K562 (cell line): Measurements from ENCODE around the gene ZNF487. TPM values are rescaled to one million over a fixed set of nuclear protein-coding genes. Genes with fewer than 3 reads are reported as not detected.

Source experiments
- CBX1 ChIP-seq: sonication (generic); IDR thresholded peaks from 2 replicates; pipeline ENCODE4 v1.6.1; 2016; ENCODE audit warnings: antibody characterized with exemption, low read depth, mild to moderate bottlenecking
- CHD2 ChIP-seq: IDR thresholded peaks from 2 replicates; pipeline ENCODE4 v1.6.1; 2011; ENCODE audit warnings: low read depth, low read length
- EWSR1 ChIP-seq: fragments of 450-650 bp; IDR thresholded peaks from 2 replicates; pipeline ENCODE4 v1.6.1; 2018; ENCODE audit warnings: borderline replicate concordance, mild to moderate bottlenecking, low read depth, moderate library complexity; ENCODE audit not compliant: partially characterized antibody
- GATA2 ChIP-seq: sonication (generic); formaldehyde crosslinking; IDR thresholded peaks from 2 replicates; pipeline ENCODE4 v1.4.0; 2020; ENCODE audit warnings: mild to moderate bottlenecking, missing genetic modification reagents
- HCFC1 ChIP-seq: IDR thresholded peaks from 2 replicates; pipeline ENCODE4 v1.6.1; 2012; ENCODE audit warnings: low read depth, low read length, improper control_type of control experiment
- HDAC1 ChIP-seq, 2 experiments: fragments of 450-650 bp; IDR thresholded peaks; 2 replicates each; pipeline ENCODE4 v1.6.1; 2016 to 2017; ENCODE audit warnings: inconsistent platforms in 1 of 2, mild to moderate bottlenecking in 1 of 2, moderate library complexity in 1 of 2
- HDAC8 ChIP-seq: fragments of 450-650 bp; IDR thresholded peaks from 2 replicates; pipeline ENCODE4 v1.6.1; 2016; ENCODE audit warnings: mild to moderate bottlenecking, missing genetic modification characterization, moderate library complexity, missing compliant biosample characterization
- ID3 ChIP-seq, 2 experiments: fragments of 250-450 bp in 1 of 2; fragments of 450-650 bp in 1 of 2; sonication (Bioruptor Pico) in 1 of 2; IDR thresholded peaks; 2 replicates each; pipeline versions ENCODE4 v1.6.1 to v1.8.0; 2016 to 2021; ENCODE audit warnings: mild to moderate bottlenecking in 2 of 2, moderate library complexity in 2 of 2, missing compliant biosample characterization in 1 of 2, missing genetic modification characterization in 1 of 2
- KLF1 ChIP-seq: fragments of 450-650 bp; IDR thresholded peaks from 2 replicates; pipeline ENCODE4 v1.6.1; 2016; ENCODE audit warnings: missing genetic modification characterization, missing compliant biosample characterization
- MECOM ChIP-seq: fragments of 250-450 bp; sonication (Bioruptor Pico); IDR thresholded peaks from 2 replicates; pipeline ENCODE4 v1.8.0; 2022; ENCODE audit warnings: inconsistent platforms
- MEF2D ChIP-seq: conservative IDR thresholded peaks from 2 replicates; pipeline ENCODE4 v1.6.1; 2016; ENCODE audit warnings: low read depth, missing genetic modification characterization, missing compliant biosample characterization
- NELFE ChIP-seq: IDR thresholded peaks from 2 replicates; pipeline ENCODE4 v1.6.1; 2011; ENCODE audit warnings: mild to moderate bottlenecking; ENCODE audit not compliant: insufficient read depth, insufficient read length
- PCBP2 ChIP-seq: fragments of 200-400 bp; formaldehyde crosslinking; IDR thresholded peaks from 2 replicates; pipeline ENCODE4 v1.6.1; 2018; ENCODE audit warnings: low read length, low read depth, mild to moderate bottlenecking, moderate library complexity; ENCODE audit not compliant: poor library complexity, severe bottlenecking
- POLR2AphosphoS5 ChIP-seq: IDR thresholded peaks from 2 replicates; pipeline ENCODE4 v1.6.1; 2011; ENCODE audit warnings: mild to moderate bottlenecking, low read depth, low read length, moderate library complexity; ENCODE audit not compliant: control insufficient read depth, insufficient read depth
- PREB ChIP-seq: sonication (generic); formaldehyde crosslinking; IDR thresholded peaks from 2 replicates; pipeline ENCODE4 v1.8.1; 2023; ENCODE audit warnings: mild to moderate bottlenecking, missing genetic modification reagents
- PTRF ChIP-seq: fragments of 450-650 bp; IDR thresholded peaks from 2 replicates; pipeline ENCODE4 v1.6.1; 2016; ENCODE audit warnings: mild to moderate bottlenecking, missing genetic modification characterization, missing compliant biosample characterization
- RAD21 ChIP-seq, 2 experiments: fragments of 250-450 bp in 1 of 2; fragments of 450-650 bp in 1 of 2; sonication (Bioruptor Pico) in 1 of 2; formaldehyde crosslinking in 1 of 2; IDR thresholded peaks in 1 of 2; conservative IDR thresholded peaks in 1 of 2; 2 replicates each; pipeline versions ENCODE4 v1.4.0 to v1.8.0; 2020 to 2022; ENCODE audit warnings: mild to moderate bottlenecking in 2 of 2, moderate library complexity in 1 of 2
- TCF15 ChIP-seq: fragments of 250-450 bp; sonication (Bioruptor Pico); IDR thresholded peaks from 2 replicates; pipeline ENCODE4 v1.8.0; 2022; ENCODE audit warnings: moderate library complexity, mild to moderate bottlenecking, inconsistent platforms
- U2AF1 ChIP-seq: fragments of 200-400 bp; formaldehyde crosslinking; optimal IDR thresholded peaks from 2 replicates; pipeline ENCODE3; 2017; ENCODE audit warnings: mild to moderate bottlenecking, low read depth, low read length, moderate library complexity
- XRCC5 ChIP-seq: fragments of 200-400 bp; formaldehyde crosslinking; IDR thresholded peaks from 2 replicates; pipeline ENCODE4 v1.6.1; 2017; ENCODE audit warnings: low read depth, mild to moderate bottlenecking, low read length
- ZBED1 ChIP-seq: IDR thresholded peaks from 2 replicates; pipeline ENCODE4 v1.6.1; 2014
- ZNF212 ChIP-seq: fragments of 450-650 bp; formaldehyde crosslinking; IDR thresholded peaks from 2 replicates; pipeline ENCODE4 v1.4.0; 2020; ENCODE audit warnings: mild to moderate bottlenecking
- ZNF263 ChIP-seq: sonication (generic); formaldehyde crosslinking; IDR thresholded peaks from 2 replicates; pipeline ENCODE4 v1.8.0; 2022; ENCODE audit warnings: mild to moderate bottlenecking, missing genetic modification reagents, borderline replicate concordance
- polyA plus RNA-seq, 8 experiments: library from polyadenylated mRNA; depleted of rRNA in 4 of 8; stranded (reverse) in 5 of 8; unstranded in 3 of 8; fragments of >200 nt; fragmentation: Nextera tagmentation in 2 of 8; fragmentation: Illumina TruSeq in 1 of 8; extraction: Ambion mirVana in 2 of 8; extraction: Trizol in 1 of 8; gene quantifications; 2 replicates each; pipeline versions ENCODE4 v1.2.1 to v1.2.3, GENCODE V29; 2011 to 2014; ENCODE audit warnings: inconsistent platforms in 1 of 8, missing spikeins in 1 of 8
- total RNA-seq, 7 experiments: library from RNA; depleted of rRNA in 6 of 7; stranded (reverse); fragments of >200 nt in 6 of 7; fragmentation: Illumina TruSeq in 2 of 7; extraction: Trizol in 2 of 7; gene quantifications; 2 replicates each; pipeline versions ENCODE4 v1.2.1 to v1.2.3, GENCODE V29; 2011 to 2021; ENCODE audit warnings: low replicate concordance in 1 of 7
- TF ChIP-seq, protein P1 (sequence below): fragments of 250-450 bp; sonication (Bioruptor Pico); IDR thresholded peaks from 2 replicates; pipeline ENCODE4 v1.5.0; 2021; ENCODE audit warnings: mild to moderate bottlenecking, moderate library complexity

The ZNF487 gene
- total and polyA plus RNA-seq, 9 of the 15 experiments (the other 6 are each of a cell fraction or from before 2014, with no cell fraction given) = 1.9 to 6.5 (median 4.2) TPM

GRCh38 chr10:43395571-43396060, 41.3 kb upstream of the ZNF487 start (continued):
- TF ChIP-seq PREB (CRISPR knock-in tag) (no peak), HDAC8 (tag) (no peak), MEF2D (tag) (no peak), ID3 (CRISPR knock-in tag; IDR thresholded peaks at IDR 0.05) (no peak), ID3 (tag; IDR thresholded peaks at IDR 0.05) (no peak), POLR2AphosphoS5 (no peak), KLF1 (tag) (no peak), PTRF (tag) (no peak), HCFC1 (no peak), EWSR1 (no peak), RAD21 (CRISPR knock-in tag; conservative IDR thresholded peaks at IDR 0.05 in 1 of 2, IDR thresholded peaks at IDR 0.05 in 1 of 2) (0 out of 4 replicates have a peak, but pooled peaks of 1 of the 2 experiments have one; percentile 20), CBX1 (no peak), U2AF1 (no peak), XRCC5 (no peak; the same call in 1 of the 2 replicates), ZNF212 (no peak), PCBP2 (no peak), TCF15 (CRISPR knock-in tag) (no peak), GATA2 (CRISPR knock-in tag) (no peak), CHD2 (0 out of 2 replicates have a peak, but pooled peaks have one; percentile 2), ZNF263 (CRISPR knock-in tag) (no peak), ZBED1 (no peak), MECOM (no peak), NELFE (no peak), HDAC1 (IDR thresholded peaks at IDR 0.05) (no peak)
- TF ChIP-seq, protein P1, sequence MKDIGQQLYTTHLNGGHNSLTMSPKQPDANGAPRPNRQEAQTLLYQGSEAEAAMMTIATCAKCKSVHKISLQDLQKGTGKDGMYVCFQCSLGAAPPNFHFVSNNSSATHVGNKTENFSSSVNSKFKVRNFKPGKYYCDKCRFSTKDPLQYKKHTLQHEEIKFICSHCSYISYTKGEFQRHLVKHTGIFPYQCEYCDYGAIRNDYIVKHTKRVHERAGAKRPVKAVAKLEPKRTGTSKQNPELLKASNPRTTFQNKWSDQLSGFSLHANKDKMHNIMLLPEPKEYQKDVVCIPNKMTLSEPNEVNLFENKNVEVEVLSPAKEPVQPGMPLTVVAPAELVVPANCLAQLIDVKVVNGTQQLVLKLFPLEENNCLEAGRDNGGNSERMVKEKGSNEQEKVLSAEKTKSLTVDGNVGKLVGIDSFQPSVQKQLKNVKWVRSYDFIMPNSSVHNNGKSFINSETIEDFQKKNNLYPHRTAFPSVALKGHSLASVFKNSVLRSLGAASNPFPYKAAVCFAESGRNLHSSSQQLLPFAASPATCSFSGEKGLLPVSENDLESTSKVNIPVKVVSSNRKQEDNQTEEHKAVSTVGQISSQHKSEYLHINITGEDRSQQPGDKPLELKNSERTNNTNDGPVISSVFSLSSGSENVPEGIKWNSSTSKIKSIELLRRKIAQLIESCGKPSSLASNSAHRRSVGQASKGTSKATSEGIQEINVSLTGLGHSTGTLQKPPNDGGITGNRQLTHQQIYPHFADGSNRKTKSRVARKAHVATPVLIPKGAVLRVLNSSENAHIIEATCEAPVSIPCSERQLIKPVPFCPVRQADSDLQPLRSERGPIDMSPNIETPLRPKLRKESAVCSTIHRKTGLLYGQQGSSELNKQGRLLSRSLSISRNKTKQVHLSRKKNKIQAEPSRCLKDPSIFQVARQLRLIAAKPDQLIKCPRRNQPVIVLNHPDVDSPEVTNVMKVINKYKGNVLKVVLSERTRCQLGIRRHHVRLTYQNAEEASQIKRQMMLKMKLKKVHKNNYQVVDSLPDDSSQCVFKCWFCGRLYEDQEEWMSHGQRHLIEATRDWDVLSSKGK (CRISPR knock-in tag) = no peak
